ENCODE results near the gene TBX18. TPM values are rescaled to one million over a fixed set of nuclear protein-coding genes. Genes with fewer than 3 reads are reported as not detected.

The TBX18 gene
- total RNA-seq, 1 experiment from 2014 or later, result 14.4 TPM

- TF ChIP-seq YY1 (IDR thresholded peaks at IDR 0.05; ENCODE audit: extremely low read depth, insufficient replicate concordance, low read depth, low read length) (no peak), SP1 (IDR thresholded peaks at IDR 0.05; ENCODE audit: low read depth) (no peak), CBX3 (IDR thresholded peaks at IDR 0.05; ENCODE audit: low read depth) (0 out of 2 replicates have a peak, but pooled peaks have one; percentile 48), EZH2 (IDR thresholded peaks at IDR 0.05) (no peak)
Observed at GRCh38 chr6:84774157-84774984, 10.0 kb upstream of the TBX18 start (continued).

- Histone ChIP-seq H2AFZ (ENCODE audit: low read depth, low read length, poor library complexity, severe bottlenecking) (no peak overlapping the region), H3K9ac (ENCODE audit: low read length) (peak overlapping the region; percentile 57), H3K79me2 (ENCODE audit: insufficient read depth, low read length) (no peaks in the 10 kb centered on the region), H3K9me3 (ENCODE audit: control insufficient read depth in 1 of 2, insufficient read depth in 1 of 2, low read depth in 1 of 2, low read length in 2 of 2) (no peaks in the 10 kb centered on the region), H4K20me1 (ENCODE audit: insufficient read depth) (no peaks in the 10 kb centered on the region), H3K36me3 (ENCODE audit: control insufficient read depth in 1 of 2, insufficient read depth in 2 of 2, low read length in 2 of 2) (no peaks in the 10 kb centered on the region), H3K4me1 (ENCODE audit: control insufficient read depth in 1 of 2, insufficient read depth in 2 of 2, low read length in 2 of 2) (peaks cover 0 to 14% of the 10 kb centered on the region in 2 experiments; a peak in 2 of 4 replicates), H3K27me3 (ENCODE audit: insufficient read depth, low read length) (peaks cover 5% of the 10 kb centered on the region; the same call in 1 of the 2 replicates), H3K4me3 (replicated peaks in 1 of 2; ENCODE audit: low read depth in 1 of 2, low read length in 2 of 2) (peak overlapping the region; percentile 49 to 61), H3K9me2 (ENCODE audit: insufficient read depth) (no peaks in the 10 kb centered on the region), H3K27ac (ENCODE audit: low read depth, low read length) (peak overlapping the region; percentile 64), H3K4me2 (ENCODE audit: low read length) (peak overlapping the region; percentile 81)
- ChIA-PET RAD21 (ENCODE audit: low non-redundant PET in 1 of 2, low total read pairs in 2 of 2, uncharacterized antibody in 2 of 2, unreplicated experiment in 2 of 2) (no interaction called here), CTCF (interaction anchor here (1.5 to 2.5 kb wide), 3 partner anchors 9 to 351 kb away, joined by 10 to 13 read pairs (median 10); partner anchors contain the start of gene TBX18), POLR2A (interaction anchor here (2.4 kb wide), 1 partner anchor 11 kb away, joined by 6 read pairs; no protein-coding TSS in a partner anchor)
- TF ChIP-seq YY1 (IDR thresholded peaks at IDR 0.05; ENCODE audit: extremely low read depth, insufficient replicate concordance, low read depth, low read length), result no peak
- TF ChIP-seq MAX (IDR thresholded peaks at IDR 0.05), result peak; percentile 74
- peak; percentile 31; the same call in 1 of the 2 replicates for TF ChIP-seq POLR2AphosphoS5 (IDR thresholded peaks at IDR 0.05; ENCODE audit: low read depth, low read length)
- intact Hi-C loops (cut with micrococcal nuclease), result loop anchor here (10.0 kb wide), 1 partner anchor 349 kb away; no protein-coding TSS in a partner anchor
- BruUV-seq (replicated peaks), result no TSS peak
- DNase-seq (ENCODE audit: low read depth, low spot score) (no peak), ATAC-seq (peak; percentile 75)
Observed at GRCh38 chr6:84773431-84774156, 9.2 kb upstream of the TBX18 start.

All from HCT116 (cell line).